ENCODE results near the gene MLLT1.
A peak's percentile ranks its signal among the peaks of the same experiment; 100 is the strongest.

MLLT1 gene

DNA sequence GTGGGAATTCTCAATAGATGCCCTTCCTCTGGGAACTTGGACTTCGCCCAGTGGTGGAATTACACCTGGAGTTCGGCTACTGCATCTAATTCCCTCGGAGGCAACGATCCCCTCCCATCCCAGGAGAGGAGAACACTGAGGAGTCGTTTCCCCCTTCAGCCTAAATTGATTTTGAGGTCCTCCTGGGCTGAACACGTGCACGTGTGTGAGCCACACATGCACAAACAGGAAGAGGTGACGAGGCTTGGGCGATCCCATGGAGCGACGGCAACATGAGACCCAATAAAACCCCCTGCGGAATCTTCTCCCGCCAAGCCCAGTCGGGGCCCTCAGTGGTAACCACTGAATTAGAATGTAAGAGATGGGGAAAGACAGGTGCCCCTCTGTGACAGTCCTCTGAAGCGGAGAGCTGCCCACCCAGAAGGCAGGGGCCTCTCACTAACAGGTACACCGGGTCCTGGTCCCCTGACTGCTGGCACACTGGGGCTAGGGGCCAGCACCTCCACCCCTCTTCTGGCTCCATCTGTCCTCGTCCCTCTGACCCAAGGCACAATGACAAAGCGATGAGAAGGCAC lies 4.5 kb downstream of the MLLT1 start:
- DNase-seq, result no peak

DNA sequence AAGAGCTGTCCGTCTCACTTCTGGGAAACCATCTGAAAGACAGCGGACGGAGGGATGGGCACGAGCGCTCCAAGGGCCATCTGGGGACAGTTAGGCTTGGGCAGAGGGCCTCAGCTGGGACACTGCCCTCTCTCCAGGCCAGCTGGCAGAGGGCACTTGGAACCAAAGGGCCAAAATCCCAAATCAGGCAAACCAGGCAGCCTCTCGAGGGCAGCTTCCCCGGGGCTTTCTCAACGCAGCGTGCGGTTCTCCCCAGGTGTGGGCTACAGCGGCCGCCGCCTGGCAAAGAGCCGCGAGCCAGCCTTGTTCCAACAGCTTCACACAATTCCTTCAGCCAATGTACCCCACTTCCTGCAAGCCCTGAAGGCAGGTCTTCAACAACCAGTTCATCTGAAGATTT lies 5.0 kb downstream of the MLLT1 start:
- DNase-seq, result peak in 4 of 51 donors; percentile 5 to 18 (median 12)

DNA sequence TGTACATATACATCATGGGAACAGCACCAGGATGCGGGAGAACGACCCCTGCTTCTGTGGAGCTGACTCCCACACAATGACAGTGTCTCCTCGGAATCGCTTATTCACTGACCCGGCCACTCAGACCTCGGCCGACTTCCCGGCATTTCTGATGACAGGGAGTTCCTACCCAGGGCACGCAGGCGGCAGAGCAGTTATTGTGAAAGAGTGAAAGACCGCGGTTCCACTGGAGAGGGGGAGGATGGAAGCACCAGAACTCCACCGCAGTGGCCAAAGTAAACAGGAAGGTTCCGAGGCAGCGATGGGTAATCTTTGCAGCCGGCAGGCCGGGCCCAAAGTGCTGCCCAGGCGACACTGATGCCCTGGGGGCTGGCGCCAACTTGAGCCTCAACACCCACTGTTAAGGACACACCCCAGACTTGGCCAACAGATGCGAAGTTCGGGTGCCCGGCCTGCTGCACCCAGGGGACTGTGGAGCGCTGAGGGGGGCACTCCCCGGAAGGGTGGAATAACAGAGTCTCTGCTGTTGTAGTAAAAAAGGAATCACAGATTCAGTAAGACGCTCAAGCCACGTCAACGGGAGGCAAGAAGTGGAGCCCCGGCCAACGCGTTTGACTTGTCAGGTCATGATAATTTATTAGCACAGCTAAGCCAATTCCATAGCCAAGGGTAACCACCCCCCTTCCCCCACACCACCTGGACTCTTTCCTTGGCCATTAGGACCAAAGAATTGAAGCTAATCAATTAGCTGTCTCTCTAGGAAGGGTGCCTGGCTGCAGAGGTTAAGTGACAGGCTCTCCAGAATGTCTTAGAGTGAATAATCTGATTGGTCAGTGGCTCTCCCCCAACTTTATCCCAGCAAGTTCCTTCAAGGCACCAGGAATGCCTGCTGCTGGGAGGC lies 5.8 kb downstream of the MLLT1 start:
- DNase-seq, result peak in 45 of 51 donors; percentile 8 to 84 (median 56)

DNA sequence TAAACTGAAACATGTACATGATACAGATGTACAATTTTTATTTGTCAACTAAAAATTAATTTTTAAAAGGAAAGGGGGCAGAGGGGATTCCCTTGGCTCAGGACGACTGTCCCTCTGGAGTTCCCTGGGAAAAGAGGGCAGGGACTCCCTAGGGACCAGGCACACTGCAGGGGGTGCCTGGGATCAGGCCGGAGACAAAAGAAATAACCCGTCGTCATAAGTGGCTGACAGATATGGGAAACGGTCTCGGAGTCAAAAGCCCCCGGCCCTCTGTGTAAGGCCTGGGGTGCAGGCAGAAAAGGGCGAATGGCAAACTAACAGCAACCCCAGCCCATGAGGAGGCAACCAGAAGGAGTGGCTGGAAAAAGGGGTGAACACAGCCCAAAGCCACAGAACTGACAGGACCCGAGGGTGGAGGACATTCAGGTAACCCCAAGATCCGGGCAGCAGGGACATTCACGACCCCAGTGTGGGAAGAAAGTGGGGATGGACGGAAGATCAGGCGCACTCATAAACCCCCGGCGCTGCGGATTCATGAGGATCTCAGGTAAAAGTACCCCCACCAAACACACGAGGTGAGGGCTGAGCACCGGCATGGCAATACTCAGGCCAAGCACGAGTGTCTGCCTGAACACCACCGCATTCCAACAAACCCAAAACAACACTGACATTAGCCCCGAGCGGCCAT lies 6.7 kb downstream of the MLLT1 start:
- no peak for DNase-seq

GRCh38 chr19:6272411-6272791 lies 7.4 kb downstream of the MLLT1 start:
- DNase-seq, result peak in 1 of 51 donors; percentile 52

GRCh38 chr19:6271721-6272410 lies 7.9 kb downstream of the MLLT1 start:
- peak in 39 of 51 donors; percentile 10 to 72 (median 45) for DNase-seq

DNA sequence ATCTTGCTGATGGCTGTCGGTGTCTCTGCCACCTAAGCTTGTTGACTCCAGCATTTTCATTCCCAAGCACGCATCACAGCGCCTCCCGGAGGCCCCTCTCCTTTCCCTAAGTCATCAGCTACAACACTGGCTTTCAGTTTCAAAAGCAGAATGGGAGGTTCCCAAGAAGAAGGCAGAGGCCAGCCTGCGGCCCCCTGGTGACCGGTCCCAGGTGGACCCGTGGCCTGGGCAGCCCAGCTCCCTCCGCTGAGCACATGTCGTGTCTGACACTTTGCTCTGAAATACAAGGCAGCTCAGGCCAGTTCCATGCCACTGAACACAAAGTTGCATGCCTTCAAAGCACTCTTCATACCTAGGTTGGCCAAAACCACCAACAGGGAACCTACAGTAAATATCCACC lies 8.5 kb downstream of the MLLT1 start:
- DNase-seq, result no peak

DNA sequence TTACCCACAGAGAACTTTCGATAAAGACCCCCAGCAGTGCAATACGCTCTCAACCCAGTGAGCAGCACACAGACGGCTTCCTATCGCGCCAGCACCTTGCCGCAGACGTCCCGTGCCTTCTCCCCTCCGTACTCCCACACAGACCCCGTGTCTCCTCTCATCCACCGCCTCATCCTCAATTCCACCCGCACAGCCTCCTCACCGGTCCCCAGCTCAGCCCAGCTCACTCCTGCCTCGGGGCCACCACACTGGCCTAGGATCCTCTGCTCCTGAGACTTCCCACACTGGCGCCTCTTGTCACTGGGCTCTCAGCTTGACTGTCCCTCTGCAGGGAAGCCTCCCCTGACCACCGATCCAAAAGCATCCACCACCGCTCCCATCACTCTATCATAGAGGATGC lies 9.0 kb downstream of the MLLT1 start:
- DNase-seq, result no peak

DNA sequence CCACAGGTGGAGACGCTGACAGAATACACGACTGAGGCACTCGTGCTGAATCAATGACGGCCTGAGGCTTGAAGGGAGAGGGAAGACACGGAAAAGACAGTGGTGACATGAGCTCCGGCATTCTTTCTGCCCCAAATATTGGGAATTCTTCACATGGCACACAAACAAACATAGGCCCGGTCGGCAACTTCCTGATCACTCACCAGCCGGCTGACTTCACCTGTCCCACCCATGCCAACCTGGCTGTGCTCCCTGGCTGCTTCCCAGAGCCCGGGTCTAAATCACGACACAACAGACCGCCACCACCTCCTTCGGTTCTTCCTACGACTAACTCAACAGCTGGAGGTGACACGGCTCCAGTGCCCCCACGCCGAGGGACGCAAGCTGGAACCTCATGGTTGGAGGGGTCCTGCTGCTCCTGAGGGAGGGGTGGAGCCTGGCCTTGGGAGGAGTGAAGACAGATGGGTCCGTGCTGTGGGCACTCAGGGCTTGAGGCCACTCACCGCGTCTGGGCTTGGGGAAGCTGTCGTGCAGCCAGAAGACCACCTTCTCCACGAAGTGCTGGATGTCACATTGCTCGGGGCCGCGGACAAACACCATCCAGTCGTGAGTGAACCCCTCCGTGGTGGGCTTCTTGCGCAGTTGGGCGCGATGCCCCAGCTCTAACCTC lies 9.6 kb downstream of the MLLT1 start:
- no peak for DNase-seq

- DNase-seq, result no peak
Measured at GRCh38 chr19:6269101-6269886, 10.5 kb downstream of the MLLT1 start.

DNA sequence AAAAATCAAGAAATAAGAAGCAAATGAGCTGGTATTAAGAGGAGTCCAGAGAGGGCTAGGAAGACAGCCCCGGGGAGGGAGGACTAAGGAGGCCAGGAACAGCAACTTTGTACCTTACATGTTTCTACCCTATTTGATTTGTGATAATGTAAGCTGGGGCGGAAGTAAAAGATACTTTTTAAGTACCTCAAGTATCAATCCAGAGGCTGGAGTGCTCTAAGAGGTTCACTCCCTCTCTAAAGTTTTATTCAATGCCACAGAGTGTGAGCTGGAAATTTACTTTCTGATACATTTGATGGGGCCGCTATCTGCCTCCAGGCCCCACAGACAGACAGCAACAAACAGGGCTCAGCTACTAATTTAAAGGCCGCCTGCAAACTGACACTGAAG lies 11.4 kb downstream of the MLLT1 start:
- no peak for DNase-seq

- no peak for DNase-seq
Measured at GRCh38 chr19:6267552-6268381, 12.0 kb downstream of the MLLT1 start.

DNA sequence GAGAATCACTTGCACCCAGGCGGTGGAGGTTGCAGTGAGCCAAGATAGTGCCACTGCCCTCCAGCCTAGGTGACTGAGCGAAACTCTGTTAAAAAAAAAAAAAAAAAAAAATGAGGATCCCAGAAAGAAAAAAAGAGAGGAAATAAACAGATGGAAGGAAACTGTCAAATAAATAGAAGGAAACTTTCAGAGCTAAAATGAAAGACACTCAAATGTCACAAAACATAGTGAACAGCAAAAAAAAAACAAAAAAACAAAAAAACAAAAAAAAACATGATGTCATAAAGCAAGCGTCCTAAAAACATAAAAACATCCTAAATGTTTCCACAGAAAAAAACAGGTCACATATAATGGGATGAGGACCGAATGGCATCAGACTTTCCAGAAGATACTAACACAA lies 15.0 kb downstream of the MLLT1 start:
- DNase-seq, result no peak

DNA sequence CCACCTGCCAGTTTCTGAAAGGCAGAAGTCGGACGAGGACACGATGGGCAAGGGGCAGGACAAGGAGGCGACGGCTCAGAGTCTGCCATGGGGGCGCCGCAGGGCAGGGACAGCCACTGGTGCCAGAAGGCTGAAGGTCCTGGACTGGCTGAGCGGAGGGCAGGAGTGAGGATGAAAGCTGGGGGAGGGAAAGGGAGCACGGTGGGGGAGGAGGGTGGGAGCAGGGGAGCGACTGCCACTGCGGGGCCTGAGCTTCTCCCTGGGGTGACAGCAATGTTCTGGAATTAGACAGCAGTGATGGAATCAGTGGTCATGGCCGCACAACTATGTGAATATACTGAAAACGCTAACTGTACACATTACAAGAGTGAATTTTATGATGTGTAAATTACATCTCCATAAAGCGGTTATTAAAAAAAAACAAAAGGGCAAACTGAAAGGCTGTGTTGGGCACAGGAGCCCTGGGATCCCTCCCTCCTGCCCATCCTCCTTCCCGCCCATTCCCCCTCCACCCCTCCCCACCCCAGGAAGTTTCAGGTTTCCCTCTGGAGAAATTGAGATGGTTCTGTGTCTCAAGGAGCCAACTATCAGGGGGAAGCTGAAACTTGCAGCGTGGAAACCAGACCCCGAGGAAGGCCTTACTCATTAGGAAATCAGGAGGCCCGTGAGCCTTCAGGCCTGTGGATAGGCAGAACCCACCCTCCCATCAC lies 15.9 kb downstream of the MLLT1 start:
- DNase-seq, result no peak

GRCh38 chr19:6263306-6263705 lies 16.5 kb downstream of the MLLT1 start:
- DNase-seq, result no peak

DNA sequence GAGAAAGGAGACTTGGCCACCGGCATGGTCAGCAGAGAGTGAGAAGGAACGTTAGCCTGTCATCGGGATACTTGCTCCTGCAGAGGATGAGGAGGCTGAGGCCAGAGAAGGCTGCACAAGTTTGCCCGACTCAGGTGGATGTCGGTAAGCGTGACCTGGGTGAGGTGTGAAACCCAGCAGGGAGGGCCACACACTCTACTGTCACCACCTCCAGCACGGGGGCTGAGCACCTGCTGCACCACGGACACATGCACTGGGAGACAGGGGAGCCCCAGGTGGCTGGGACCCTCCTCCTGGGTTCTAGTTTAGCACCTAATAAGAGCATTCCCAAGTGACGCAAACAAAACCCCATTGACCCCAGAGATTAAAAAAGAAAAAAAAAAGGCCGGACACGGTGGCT lies 17.3 kb downstream of the MLLT1 start:
- no peak for DNase-seq

DNA sequence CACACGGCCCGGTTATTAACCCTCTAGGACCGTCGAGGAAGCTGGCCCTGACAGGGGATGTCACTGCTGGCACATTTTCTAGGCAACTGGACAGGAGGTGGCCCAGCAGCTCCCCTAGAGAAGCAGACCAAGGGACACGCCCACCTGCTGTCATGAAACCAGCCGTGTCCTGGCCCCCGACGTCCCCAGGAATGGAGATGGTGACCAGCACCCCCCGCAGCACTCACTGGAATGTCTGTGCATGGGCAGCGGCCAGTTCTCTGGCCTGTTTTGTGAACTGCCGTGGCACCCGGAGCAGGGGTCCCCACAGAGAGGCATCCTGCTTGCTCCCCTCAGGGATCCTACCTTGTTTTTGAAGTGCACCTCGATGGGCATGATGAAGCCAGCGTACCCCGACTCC lies 17.9 kb downstream of the MLLT1 start:
- no peak for DNase-seq

GRCh38 chr19:6260912-6261650 lies 18.7 kb downstream of the MLLT1 start:
- DNase-seq, result peak in 2 of 51 donors; percentile 13 to 20

All from hypothalamus (tissue), 51 donors.